Fibroblast of the aortic adventitia (primary cell): ENCODE measurements around the gene EXOC4. TPM values are rescaled to one million over a fixed set of nuclear protein-coding genes. Genes with fewer than 3 reads are reported as not detected.

Experiments
- DNase-seq: peaks from one replicate; pipeline ENCODE4 v3.0.0-alpha.2; 2010; ENCODE audit warnings: low read depth
- H3K4me3 ChIP-seq: 2 replicates; pipeline ENCODE4 v1.5.1; 2011; ENCODE audit warnings: low read depth, mild to moderate bottlenecking, control low read depth, low read length, moderate library complexity
- CTCF ChIP-seq: IDR thresholded peaks from 2 replicates; pipeline ENCODE4 v1.5.1; 2011; ENCODE audit warnings: mild to moderate bottlenecking, low read length, control low read depth, inconsistent platforms; ENCODE audit not compliant: insufficient read depth
- total RNA-seq: library from RNA; depleted of rRNA; stranded (reverse); fragments of >200 nt; gene quantifications from 2 replicates; pipeline ENCODE4 v1.2.3, GENCODE V29; 2012; ENCODE audit warnings: low replicate concordance

EXOC4 gene
- total RNA-seq, 1 donor, result 105 TPM

- no peak for DNase-seq
- H3K4me3 ChIP-seq, result no peak overlapping the region
- TF ChIP-seq CTCF, result no peak
Observed at GRCh38 chr7:133299676-133300075, 46.8 kb downstream of the EXOC4 start.

- DNase-seq, result no peak
- no peak for TF ChIP-seq CTCF
- H3K4me3 ChIP-seq, result no peak overlapping the region
Observed at GRCh38 chr7:133300088-133300487, 47.2 kb downstream of the EXOC4 start.

- H3K4me3 ChIP-seq, result no peak overlapping the region
- no peak for TF ChIP-seq CTCF
- DNase-seq, result peak; percentile 18
Observed at GRCh38 chr7:133300811-133301210, 47.9 kb downstream of the EXOC4 start.

GRCh38 chr7:133301444-133301843, 48.6 kb downstream of the EXOC4 start:
- TF ChIP-seq CTCF, result no peak
- DNase-seq, result peak; percentile 29
- no peak overlapping the region for H3K4me3 ChIP-seq

- H3K4me3 ChIP-seq, result no peak overlapping the region
- TF ChIP-seq CTCF, result no peak
Observed at GRCh38 chr7:133303372-133303771, 50.5 kb downstream of the EXOC4 start.

GRCh38 chr7:133303931-133304330, 51.1 kb downstream of the EXOC4 start:
- DNase-seq, result no peak
- TF ChIP-seq CTCF, result no peak
- no peak overlapping the region for H3K4me3 ChIP-seq

More at GRCh38 chr7:133303372-133303771, 50.5 kb downstream of the EXOC4 start:
- no peak for DNase-seq

- no peak overlapping the region for H3K4me3 ChIP-seq
- no peak for TF ChIP-seq CTCF
- no peak for DNase-seq
Observed at GRCh38 chr7:133309333-133309732, 56.5 kb downstream of the EXOC4 start.
